ENCODE results near the gene SYT8.

- TF ChIP-seq CTCF (conservative IDR thresholded peaks at IDR 0.05; ENCODE audit: low read length): no peak
- no peak for TF ChIP-seq EZH2phosphoT487 (IDR thresholded peaks at IDR 0.05; ENCODE audit: borderline replicate concordance, low read depth, low read length)
Observed at GRCh38 chr11:1862588-1863351, 28.0 kb downstream of the SYT8 start.
